WTC11 (cell line): Measurements from ENCODE around the gene PPP4C. TPM values are rescaled to one million over a fixed set of nuclear protein-coding genes. Genes with fewer than 3 reads are reported as not detected.
A peak's percentile ranks its signal among the peaks of the same experiment; 100 is the strongest.

ENCODE experiments used
- ATAC-seq: fragments of 200-7000 bp; cut with Tn5 transposase; 2 replicates; pipeline ENCODE4 v1.10.0; 2021; ENCODE audit warnings: mild to moderate bottlenecking, moderate library complexity
- CTCF ChIA-PET: fragments of 300-600 bp; sonication (Branson Sonifier 250); formaldehyde crosslinking; loops from one replicate; lab custom pipeline; 2021; ENCODE audit warnings: antibody characterized with exemption; lab: Charles Lee
- POLR2A ChIA-PET: fragments of 350-600 bp; sonication (Branson Sonifier 250); formaldehyde crosslinking; loops from one replicate; lab custom pipeline; 2021; ENCODE audit warnings: antibody characterized with exemption; lab: Charles Lee
- DNase-seq: peaks from one replicate; pipeline ENCODE4 v3.0.0; 2021; ENCODE audit warnings: low spot score
- H3K27ac Mint-ChIP-seq: 2 replicates; pipeline ENCODE4 v1.8.0; 2021; ENCODE audit warnings: mixed read lengths
- H3K27me3 Mint-ChIP-seq: 2 replicates; pipeline ENCODE4 v1.8.0; 2021; ENCODE audit warnings: low read depth, mild to moderate bottlenecking, moderate library complexity, mixed read lengths
- H3K36me3 Mint-ChIP-seq: 2 replicates; pipeline ENCODE4 v1.8.0; 2021; ENCODE audit warnings: mixed read lengths
- H3K4me1 Mint-ChIP-seq: 2 replicates; pipeline ENCODE4 v1.8.0; 2022; ENCODE audit warnings: mixed read lengths
- H3K4me3 Mint-ChIP-seq: 2 replicates; pipeline ENCODE4 v1.8.0; 2021; ENCODE audit warnings: mild to moderate bottlenecking, moderate library complexity, mixed read lengths
- H3K9me3 Mint-ChIP-seq: 2 replicates; pipeline ENCODE4 v1.8.0; 2021; ENCODE audit warnings: mixed read lengths
- ATF1 ChIP-seq: sonication (generic); formaldehyde crosslinking; IDR thresholded peaks from 2 replicates; pipeline ENCODE4 v1.8.1; 2023; ENCODE audit warnings: mild to moderate bottlenecking, moderate library complexity, missing genetic modification reagents
- ATF2 ChIP-seq: sonication (generic); formaldehyde crosslinking; IDR thresholded peaks from 2 replicates; pipeline ENCODE4 v1.8.1; 2022; ENCODE audit warnings: low read depth, missing genetic modification reagents, borderline replicate concordance
- FOXK1 ChIP-seq: sonication (generic); formaldehyde crosslinking; IDR thresholded peaks from 2 replicates; pipeline ENCODE4 v1.8.0; 2022; ENCODE audit warnings: mild to moderate bottlenecking, moderate library complexity, missing genetic modification reagents
- FOXP4 ChIP-seq: sonication (generic); formaldehyde crosslinking; IDR thresholded peaks from 2 replicates; pipeline ENCODE4 v1.8.0; 2022; ENCODE audit warnings: mild to moderate bottlenecking, missing genetic modification reagents
- JAZF1 ChIP-seq: fragments of 250-450 bp; sonication (Bioruptor Pico); IDR thresholded peaks from 2 replicates; pipeline ENCODE4 v1.9.0; 2021; ENCODE audit warnings: moderate library complexity, mild to moderate bottlenecking, inconsistent platforms
- MXD4 ChIP-seq: fragments of 250-450 bp; sonication (Bioruptor Pico); IDR thresholded peaks from 2 replicates; pipeline ENCODE4 v1.8.0; 2021; ENCODE audit warnings: mild to moderate bottlenecking, moderate library complexity, borderline replicate concordance
- MYBL2 ChIP-seq: sonication (generic); formaldehyde crosslinking; IDR thresholded peaks from 2 replicates; pipeline ENCODE4 v1.8.1; 2023; ENCODE audit warnings: mild to moderate bottlenecking, moderate library complexity, missing genetic modification reagents
- NFE2L1 ChIP-seq: sonication (generic); formaldehyde crosslinking; IDR thresholded peaks from 2 replicates; pipeline ENCODE4 v1.8.1; 2023; ENCODE audit warnings: missing genetic modification reagents
- PREB ChIP-seq: sonication (generic); formaldehyde crosslinking; IDR thresholded peaks from 2 replicates; pipeline ENCODE4 v1.8.1; 2022; ENCODE audit warnings: mild to moderate bottlenecking, missing genetic modification reagents, moderate library complexity, borderline replicate concordance
- RELA ChIP-seq: sonication (generic); formaldehyde crosslinking; IDR thresholded peaks from 2 replicates; pipeline ENCODE4 v1.8.1; 2022; ENCODE audit warnings: missing genetic modification reagents, mild to moderate bottlenecking, borderline replicate concordance
- SMAD3 ChIP-seq: sonication (generic); formaldehyde crosslinking; IDR thresholded peaks from 2 replicates; pipeline ENCODE4 v1.8.0; 2022; ENCODE audit warnings: missing genetic modification reagents, mild to moderate bottlenecking, borderline replicate concordance
- STAT6 ChIP-seq: sonication (generic); formaldehyde crosslinking; conservative IDR thresholded peaks from 2 replicates; pipeline ENCODE4 v1.8.1; 2023; ENCODE audit warnings: mild to moderate bottlenecking, low read depth, missing genetic modification reagents, moderate library complexity
- USF1 ChIP-seq: sonication (generic); formaldehyde crosslinking; IDR thresholded peaks from 2 replicates; pipeline ENCODE4 v1.8.0; 2022; ENCODE audit warnings: mild to moderate bottlenecking, missing genetic modification reagents
- ZBTB43 ChIP-seq: sonication (generic); formaldehyde crosslinking; IDR thresholded peaks from 2 replicates; pipeline ENCODE4 v1.8.1; 2023; ENCODE audit warnings: mild to moderate bottlenecking, missing genetic modification reagents
- ZNF121 ChIP-seq: sonication (generic); formaldehyde crosslinking; IDR thresholded peaks from 2 replicates; pipeline ENCODE4 v1.8.0; 2023; ENCODE audit warnings: missing genetic modification reagents
- ZNF416 ChIP-seq: fragments of 250-450 bp; sonication (Bioruptor Pico); IDR thresholded peaks from 2 replicates; pipeline ENCODE4 v1.9.0; 2021; ENCODE audit warnings: mild to moderate bottlenecking, inconsistent platforms
- total RNA-seq: library from RNA; stranded (reverse); gene quantifications from 3 replicates; pipeline ENCODE4 v1.2.3, GENCODE V29; 2021

Gene PPP4C
- total RNA-seq, 1 experiment from 2014 or later = 164 TPM

GRCh38 chr16:30087181-30087898 lies 11.5 kb downstream of the PPP4C start:
- TF ChIP-seq MXD4 (no peak), ZNF121 (peak; percentile 91)
- ATAC-seq (no peak), DNase-seq (no peak)
- no peak overlapping the region for H3K4me3 Mint-ChIP-seq
- peaks cover 8% of the 10 kb centered on the region for H3K4me1 Mint-ChIP-seq
- H3K27ac Mint-ChIP-seq = no peak overlapping the region
- peaks cover 27% of the 10 kb centered on the region for H3K36me3 Mint-ChIP-seq
- H3K27me3 Mint-ChIP-seq = no peaks in the 10 kb centered on the region
- H3K9me3 Mint-ChIP-seq = peaks cover 4% of the 10 kb centered on the region; the same call in 1 of the 2 replicates
- ChIA-PET CTCF (interaction anchor here (0.6 to 2.0 kb wide), 4 partner anchors 25 to 327 kb away, joined by 3 to 10 read pairs (median 7); no protein-coding TSS in a partner anchor), POLR2A (interaction anchor here (0.6 kb wide), 1 partner anchor 272 kb away, joined by 10 read pairs; no protein-coding TSS in a partner anchor)

- POLR2A ChIA-PET = interaction anchor here (0.6 kb wide), 1 partner anchor 273 kb away, joined by 10 read pairs; no protein-coding TSS in a partner anchor
- no peak overlapping the region for H3K4me3 Mint-ChIP-seq
- ATAC-seq = no peak
- no peak for TF ChIP-seq MYBL2 (CRISPR knock-in tag)
- TF ChIP-seq SMAD3 = no peak
- no peak for TF ChIP-seq JAZF1
- TF ChIP-seq ATF2 = no peak
- TF ChIP-seq NFE2L1 (CRISPR knock-in tag) = no peak
- TF ChIP-seq STAT6 (CRISPR knock-in tag) = no peak
- no peak for TF ChIP-seq RELA (CRISPR knock-in tag)
- no peak for TF ChIP-seq ZBTB43 (CRISPR knock-in tag)
- no peak for TF ChIP-seq ZNF416 (CRISPR knock-in tag)
- no peak for TF ChIP-seq PREB (CRISPR knock-in tag)
- TF ChIP-seq FOXP4 (CRISPR knock-in tag) = no peak
- no peak for TF ChIP-seq ATF1 (CRISPR knock-in tag)
- no peak for TF ChIP-seq FOXK1 (CRISPR knock-in tag)
- TF ChIP-seq USF1 (CRISPR knock-in tag) = no peak
- TF ChIP-seq, all 79 proteins: peak for 0
- DNase-seq = no peak
- Mint-ChIP-seq H3K27me3 (no peaks in the 10 kb centered on the region), H3K27ac (no peak overlapping the region; the same call in 1 of the 2 replicates), H3K9me3 (peaks cover 4% of the 10 kb centered on the region; the same call in 1 of the 2 replicates), H3K36me3 (peaks cover 19% of the 10 kb centered on the region), H3K4me1 (peaks cover 12% of the 10 kb centered on the region)
- CTCF ChIA-PET = interaction anchor here (0.6 to 1.1 kb wide), 2 partner anchors 24 to 130 kb away, joined by 3 to 6 read pairs; no protein-coding TSS in a partner anchor
Measured at GRCh38 chr16:30088237-30088831, 12.5 kb downstream of the PPP4C start.
